ENCODE measurements around the gene FSHR.

The FSHR gene

DNA sequence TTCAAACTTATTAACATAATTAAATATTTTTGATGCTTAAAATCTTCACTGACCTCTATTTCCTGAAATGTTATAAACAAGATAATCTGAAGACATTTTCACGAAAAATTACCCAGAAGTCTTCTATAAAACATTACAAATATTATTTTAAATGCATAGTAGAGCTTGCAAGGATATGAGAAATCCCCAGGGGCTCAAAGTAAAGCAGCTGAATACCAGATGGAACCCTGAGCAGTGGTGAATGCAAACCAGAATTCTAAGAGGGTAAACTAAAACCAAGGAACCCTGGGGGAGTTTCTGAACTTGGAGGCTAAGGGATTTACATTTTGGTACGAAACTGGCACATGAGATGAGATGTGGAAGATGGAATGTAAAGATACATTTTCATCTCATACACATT is 83.6 kb downstream of the FSHR start:
- Histone ChIP-seq H3K36me3 (ENCODE audit: insufficient read depth, low read length) (no peaks in the 10 kb centered on the region), H3K4me2 (ENCODE audit: low read depth, low read length, poor library complexity, severe bottlenecking) (no peak overlapping the region), H3K9me3 (ENCODE audit: insufficient read depth, low read depth, low read length) (no peaks in the 10 kb centered on the region), H3K4me3 (ENCODE audit: low read length, poor library complexity, severe bottlenecking) (no peak overlapping the region), H3K27me3 (ENCODE audit: insufficient read depth, low read length, poor library complexity, severe bottlenecking) (no peaks in the 10 kb centered on the region), H3F3A (ENCODE audit: low read depth) (no peaks in the 10 kb centered on the region), H3K4me1 (ENCODE audit: insufficient read depth, low read length, poor library complexity, severe bottlenecking) (no peaks in the 10 kb centered on the region), H4K20me1 (ENCODE audit: insufficient read depth, low read length, poor library complexity, severe bottlenecking) (no peaks in the 10 kb centered on the region), H2AFZ (ENCODE audit: low read length) (no peak overlapping the region), H3K9ac (ENCODE audit: low read depth, low read length, poor library complexity, severe bottlenecking) (no peak overlapping the region), H3K9me2 (replicated peaks; ENCODE audit: low read depth, low read length) (no peaks in the 10 kb centered on the region), H3K79me2 (ENCODE audit: insufficient read depth, low read length) (no peaks in the 10 kb centered on the region)
- TF ChIP-seq CTCF (conservative IDR thresholded peaks at IDR 0.05; ENCODE audit: low read length) (no peak), EZH2phosphoT487 (IDR thresholded peaks at IDR 0.05; ENCODE audit: borderline replicate concordance) (no peak)

DNA sequence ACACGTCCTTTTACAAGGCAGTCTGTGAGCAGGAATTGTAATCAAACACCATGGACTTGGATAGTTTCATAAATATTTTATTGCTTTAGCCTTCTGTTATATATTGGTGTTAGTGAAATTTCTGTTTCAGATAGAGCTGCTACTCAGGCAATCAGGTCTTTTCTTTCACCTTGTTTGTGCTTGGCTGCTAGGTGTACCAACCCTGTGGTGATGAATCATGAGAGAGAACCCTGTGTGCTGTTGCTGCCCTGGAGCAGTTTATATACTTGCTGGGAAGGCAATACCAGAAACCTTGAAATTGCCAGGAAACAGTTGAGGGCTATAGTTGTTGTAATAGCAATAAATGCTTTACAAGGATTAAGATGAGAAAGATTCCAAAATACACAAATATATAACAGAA is 84.5 kb downstream of the FSHR start:
- Histone ChIP-seq H3K4me3 (ENCODE audit: low read length, poor library complexity, severe bottlenecking) (no peak overlapping the region), H3K79me2 (ENCODE audit: insufficient read depth, low read length) (no peaks in the 10 kb centered on the region), H3K27me3 (ENCODE audit: insufficient read depth, low read length, poor library complexity, severe bottlenecking) (no peaks in the 10 kb centered on the region), H3K9me2 (replicated peaks; ENCODE audit: low read depth, low read length) (no peaks in the 10 kb centered on the region), H3K36me3 (ENCODE audit: insufficient read depth, low read length) (no peaks in the 10 kb centered on the region), H3K4me2 (ENCODE audit: low read depth, low read length, poor library complexity, severe bottlenecking) (no peak overlapping the region), H3K9ac (ENCODE audit: low read depth, low read length, poor library complexity, severe bottlenecking) (no peak overlapping the region), H3F3A (ENCODE audit: low read depth) (no peaks in the 10 kb centered on the region), H3K4me1 (ENCODE audit: insufficient read depth, low read length, poor library complexity, severe bottlenecking) (no peaks in the 10 kb centered on the region), H3K9me3 (ENCODE audit: insufficient read depth, low read depth, low read length) (no peaks in the 10 kb centered on the region), H4K20me1 (ENCODE audit: insufficient read depth, low read length, poor library complexity, severe bottlenecking) (no peaks in the 10 kb centered on the region), H2AFZ (ENCODE audit: low read length) (no peak overlapping the region)
- no peak for TF ChIP-seq EZH2phosphoT487 (IDR thresholded peaks at IDR 0.05; ENCODE audit: borderline replicate concordance)
- no peak for TF ChIP-seq CTCF (conservative IDR thresholded peaks at IDR 0.05; ENCODE audit: low read length)

- TF ChIP-seq EZH2phosphoT487 (IDR thresholded peaks at IDR 0.05; ENCODE audit: borderline replicate concordance): no peak
- TF ChIP-seq CTCF (conservative IDR thresholded peaks at IDR 0.05; ENCODE audit: low read length): no peak
- H3K9ac ChIP-seq (ENCODE audit: low read depth, low read length, poor library complexity, severe bottlenecking): no peak overlapping the region
Measured at GRCh38 chr2:49068613-49069012, 85.7 kb downstream of the FSHR start.

More at GRCh38 chr2:49068613-49069012, 85.7 kb downstream of the FSHR start:
- H3K4me3 ChIP-seq (ENCODE audit: low read length, poor library complexity, severe bottlenecking): no peak overlapping the region
- H3K9me3 ChIP-seq (ENCODE audit: insufficient read depth, low read depth, low read length): no peaks in the 10 kb centered on the region
- H3K27me3 ChIP-seq (ENCODE audit: insufficient read depth, low read length, poor library complexity, severe bottlenecking): no peaks in the 10 kb centered on the region
- H4K20me1 ChIP-seq (ENCODE audit: insufficient read depth, low read length, poor library complexity, severe bottlenecking): no peaks in the 10 kb centered on the region
- H3K9me2 ChIP-seq (replicated peaks; ENCODE audit: low read depth, low read length): no peaks in the 10 kb centered on the region
- H3K36me3 ChIP-seq (ENCODE audit: insufficient read depth, low read length): no peaks in the 10 kb centered on the region
- H3F3A ChIP-seq (ENCODE audit: low read depth): no peaks in the 10 kb centered on the region
- no peaks in the 10 kb centered on the region for H3K4me1 ChIP-seq (ENCODE audit: insufficient read depth, low read length, poor library complexity, severe bottlenecking)
- no peak overlapping the region for H2AFZ ChIP-seq (ENCODE audit: low read length)
- no peak overlapping the region for H3K4me2 ChIP-seq (ENCODE audit: low read depth, low read length, poor library complexity, severe bottlenecking)
- no peaks in the 10 kb centered on the region for H3K79me2 ChIP-seq (ENCODE audit: insufficient read depth, low read length)
